PC-9 (cell line): ENCODE results near the gene KRT4.

Source experiments
- EZH2 ChIP-seq: fragments of 200-600 bp; sonication (generic); IDR thresholded peaks from 2 replicates; pipeline ENCODE4 v1.8.0; 2017; ENCODE audit warnings: antibody characterized with exemption, low read depth
- TF ChIP-seq, protein P1 (sequence below): fragments of 200-600 bp; sonication (generic); conservative IDR thresholded peaks from 2 replicates; pipeline ENCODE4 v1.6.1; 2017; ENCODE audit warnings: mixed run types, antibody characterized with exemption, mild to moderate bottlenecking, moderate library complexity

DNA sequence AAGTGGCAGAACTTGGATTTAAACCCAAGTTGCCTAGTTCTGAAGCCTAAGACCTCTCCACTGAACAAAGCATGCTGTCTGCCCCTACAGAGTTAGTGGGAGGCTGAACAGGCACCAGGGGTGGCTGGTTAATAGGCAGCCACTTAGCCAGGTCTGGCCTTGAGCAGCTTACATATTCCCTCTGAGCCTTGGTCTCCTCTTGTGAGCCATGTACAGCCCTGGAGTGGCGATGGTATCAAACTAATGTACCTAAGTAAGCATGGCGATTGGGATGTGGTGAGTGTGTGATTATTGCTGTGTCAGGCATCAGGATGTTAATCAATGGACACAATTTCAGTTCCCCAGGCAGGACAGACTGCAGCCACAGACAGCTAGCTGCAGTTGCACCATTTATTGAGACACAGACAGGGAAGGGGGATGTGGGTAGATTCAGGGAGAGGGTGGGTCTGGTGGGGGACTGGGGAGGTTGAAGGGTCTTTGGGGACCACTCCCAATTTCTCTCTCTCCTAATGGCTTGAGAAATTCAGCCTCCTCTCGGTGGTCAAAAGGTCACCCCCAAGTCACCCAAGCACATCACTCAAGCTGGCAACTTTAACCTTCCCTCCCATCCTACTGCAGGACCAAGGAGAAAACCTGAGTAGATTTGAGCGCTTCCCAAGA, 7.3 kb upstream of the KRT4 start:
- TF ChIP-seq, protein P1, sequence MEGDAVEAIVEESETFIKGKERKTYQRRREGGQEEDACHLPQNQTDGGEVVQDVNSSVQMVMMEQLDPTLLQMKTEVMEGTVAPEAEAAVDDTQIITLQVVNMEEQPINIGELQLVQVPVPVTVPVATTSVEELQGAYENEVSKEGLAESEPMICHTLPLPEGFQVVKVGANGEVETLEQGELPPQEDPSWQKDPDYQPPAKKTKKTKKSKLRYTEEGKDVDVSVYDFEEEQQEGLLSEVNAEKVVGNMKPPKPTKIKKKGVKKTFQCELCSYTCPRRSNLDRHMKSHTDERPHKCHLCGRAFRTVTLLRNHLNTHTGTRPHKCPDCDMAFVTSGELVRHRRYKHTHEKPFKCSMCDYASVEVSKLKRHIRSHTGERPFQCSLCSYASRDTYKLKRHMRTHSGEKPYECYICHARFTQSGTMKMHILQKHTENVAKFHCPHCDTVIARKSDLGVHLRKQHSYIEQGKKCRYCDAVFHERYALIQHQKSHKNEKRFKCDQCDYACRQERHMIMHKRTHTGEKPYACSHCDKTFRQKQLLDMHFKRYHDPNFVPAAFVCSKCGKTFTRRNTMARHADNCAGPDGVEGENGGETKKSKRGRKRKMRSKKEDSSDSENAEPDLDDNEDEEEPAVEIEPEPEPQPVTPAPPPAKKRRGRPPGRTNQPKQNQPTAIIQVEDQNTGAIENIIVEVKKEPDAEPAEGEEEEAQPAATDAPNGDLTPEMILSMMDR: no peak
- no peak for TF ChIP-seq EZH2
